Body of pancreas (tissue), 4 donors: ENCODE results near the gene SCMH1. TPM values are rescaled to one million over a fixed set of nuclear protein-coding genes. Genes with fewer than 3 reads are reported as not detected.

Source experiments
- ATAC-seq: fragments of 150-250 bp; one replicate; pipeline ENCODE4 v1.9.1; 2016
- DNase-seq, 4 donors: peaks; one replicate each; pipeline ENCODE4 v3.0.0-alpha.2; 2019
- H3K27ac ChIP-seq, 4 donors: fragments of 200-600 bp; sonication (generic); 1 replicate in 3 of 4; 2 replicates in 1 of 4; pipeline versions ENCODE4 v1.5.1 to v1.6.1; 2016 to 2019; ENCODE audit warnings: mild to moderate bottlenecking in 1 of 4, mixed read lengths in 1 of 4, moderate library complexity in 1 of 4
- H3K27me3 ChIP-seq, 2 donors: fragments of 200-600 bp; sonication (generic); one replicate each; pipeline ENCODE4 v1.6.0; 2016; ENCODE audit warnings: mild to moderate bottlenecking in 1 of 2
- H3K36me3 ChIP-seq, 2 donors: fragments of 200-600 bp; sonication (generic); replicated peaks in 1 of 2; 2 replicates each; pipeline ENCODE4 v1.5.1; 2016; ENCODE audit warnings: low read depth in 2 of 2; ENCODE audit not compliant: insufficient read depth in 1 of 2
- H3K4me1 ChIP-seq: fragments of 200-600 bp; sonication (generic); one replicate; pipeline ENCODE4 v1.6.0; 2016
- H3K4me3 ChIP-seq, 2 donors: fragments of 200-600 bp; sonication (generic); 1 replicate in 1 of 2; 2 replicates in 1 of 2; pipeline ENCODE4 v1.5.1; 2016 to 2019
- H3K9me3 ChIP-seq, 3 donors: fragments of 200-600 bp; sonication (generic); 1 replicate in 2 of 3; 2 replicates in 1 of 3; pipeline ENCODE4 v1.5.1; 2016
- POLR2A ChIP-seq, 3 donors: fragments of 450-650 bp; IDR thresholded peaks; one replicate each; pipeline ENCODE4 v1.6.1; 2016; ENCODE audit warnings: antibody characterized with exemption in 3 of 3, mild to moderate bottlenecking in 2 of 3
- WGBS, 2 donors: methylation state at CpG; one replicate each; pipeline ENCODE4 v1.1.5; 2017; 5-methylcytosine and 5-hydroxymethylcytosine counted together
- intact Hi-C: fragments of 100-400 bp; cut with DNase I; formaldehyde crosslinking; loops from one replicate; pipeline ENCODE4 v1.15.1; 2023
- total RNA-seq, 2 donors: library from RNA; depleted of rRNA; stranded (reverse); fragments of >200 nt; gene quantifications; one replicate each; pipeline ENCODE4 v1.1.0, GENCODE V29; 2016
- TF ChIP-seq, protein P1 (sequence below), 7 experiments: fragments of 450-650 bp in 4 of 7; fragments of 200-600 bp in 3 of 7; sonication (generic) in 3 of 7; IDR thresholded peaks; one replicate each; pipeline ENCODE4 v1.5.1; 2016 to 2019; ENCODE audit warnings: antibody characterized with exemption in 7 of 7

SCMH1 gene
- total RNA-seq, 2 donors from 2014 or later = 25.4 to 33.3 TPM

DNA sequence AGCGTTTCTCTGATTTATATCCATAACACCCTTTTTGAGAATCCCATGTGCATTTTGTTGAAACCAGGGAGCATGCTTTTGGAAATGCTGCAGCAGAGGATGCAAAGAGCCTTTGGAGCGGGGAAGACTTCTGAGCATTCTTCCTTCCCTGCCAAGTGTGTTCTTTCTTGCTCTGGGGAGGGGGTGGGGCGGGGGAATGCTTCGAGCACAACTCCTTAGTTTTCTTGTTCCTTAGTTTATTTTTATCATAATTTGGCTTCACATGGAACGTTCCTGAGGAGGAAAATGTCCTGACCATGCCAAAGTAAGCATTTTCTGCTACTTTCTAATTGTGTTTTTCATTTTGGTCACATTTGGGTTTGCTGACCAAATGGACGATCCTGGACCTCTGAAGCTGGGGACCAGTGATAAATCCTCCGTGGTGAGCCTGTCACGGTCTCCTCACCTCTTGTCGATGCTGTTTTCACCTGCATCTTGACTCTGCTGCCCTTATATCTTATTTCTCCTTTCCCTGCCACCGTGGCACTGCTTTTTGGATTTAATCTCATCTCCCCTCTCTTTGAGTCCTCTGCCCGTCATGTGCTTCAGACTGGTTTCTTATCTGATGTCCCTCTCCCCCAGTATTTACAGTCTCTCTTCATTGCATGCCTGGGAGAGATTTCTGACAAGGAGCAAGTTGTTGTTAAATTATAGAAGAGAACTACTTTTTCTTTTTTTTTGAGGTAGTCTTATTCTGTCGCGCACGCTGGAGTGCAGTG, 260.2 kb downstream of the SCMH1 start:
- 77 to 80% methylated on average over 14 of the region's 14 CpGs for WGBS, 2 donors
- intact Hi-C loops = no loop called here
- H3K9me3 ChIP-seq = no peaks in the 10 kb centered on the region
- H3K27me3 ChIP-seq = no peaks in the 10 kb centered on the region
- TF ChIP-seq POLR2A (IDR thresholded peaks at IDR 0.05) = no peak
- TF ChIP-seq, protein P1, sequence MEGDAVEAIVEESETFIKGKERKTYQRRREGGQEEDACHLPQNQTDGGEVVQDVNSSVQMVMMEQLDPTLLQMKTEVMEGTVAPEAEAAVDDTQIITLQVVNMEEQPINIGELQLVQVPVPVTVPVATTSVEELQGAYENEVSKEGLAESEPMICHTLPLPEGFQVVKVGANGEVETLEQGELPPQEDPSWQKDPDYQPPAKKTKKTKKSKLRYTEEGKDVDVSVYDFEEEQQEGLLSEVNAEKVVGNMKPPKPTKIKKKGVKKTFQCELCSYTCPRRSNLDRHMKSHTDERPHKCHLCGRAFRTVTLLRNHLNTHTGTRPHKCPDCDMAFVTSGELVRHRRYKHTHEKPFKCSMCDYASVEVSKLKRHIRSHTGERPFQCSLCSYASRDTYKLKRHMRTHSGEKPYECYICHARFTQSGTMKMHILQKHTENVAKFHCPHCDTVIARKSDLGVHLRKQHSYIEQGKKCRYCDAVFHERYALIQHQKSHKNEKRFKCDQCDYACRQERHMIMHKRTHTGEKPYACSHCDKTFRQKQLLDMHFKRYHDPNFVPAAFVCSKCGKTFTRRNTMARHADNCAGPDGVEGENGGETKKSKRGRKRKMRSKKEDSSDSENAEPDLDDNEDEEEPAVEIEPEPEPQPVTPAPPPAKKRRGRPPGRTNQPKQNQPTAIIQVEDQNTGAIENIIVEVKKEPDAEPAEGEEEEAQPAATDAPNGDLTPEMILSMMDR (IDR thresholded peaks at IDR 0.05) = no peak
- no peak overlapping the region for H3K27ac ChIP-seq
- peaks cover 40% of the 10 kb centered on the region for H3K4me1 ChIP-seq
- no peak for DNase-seq
- no peak for ATAC-seq
- no peak overlapping the region for H3K4me3 ChIP-seq
- no peaks in the 10 kb centered on the region for H3K36me3 ChIP-seq

DNA sequence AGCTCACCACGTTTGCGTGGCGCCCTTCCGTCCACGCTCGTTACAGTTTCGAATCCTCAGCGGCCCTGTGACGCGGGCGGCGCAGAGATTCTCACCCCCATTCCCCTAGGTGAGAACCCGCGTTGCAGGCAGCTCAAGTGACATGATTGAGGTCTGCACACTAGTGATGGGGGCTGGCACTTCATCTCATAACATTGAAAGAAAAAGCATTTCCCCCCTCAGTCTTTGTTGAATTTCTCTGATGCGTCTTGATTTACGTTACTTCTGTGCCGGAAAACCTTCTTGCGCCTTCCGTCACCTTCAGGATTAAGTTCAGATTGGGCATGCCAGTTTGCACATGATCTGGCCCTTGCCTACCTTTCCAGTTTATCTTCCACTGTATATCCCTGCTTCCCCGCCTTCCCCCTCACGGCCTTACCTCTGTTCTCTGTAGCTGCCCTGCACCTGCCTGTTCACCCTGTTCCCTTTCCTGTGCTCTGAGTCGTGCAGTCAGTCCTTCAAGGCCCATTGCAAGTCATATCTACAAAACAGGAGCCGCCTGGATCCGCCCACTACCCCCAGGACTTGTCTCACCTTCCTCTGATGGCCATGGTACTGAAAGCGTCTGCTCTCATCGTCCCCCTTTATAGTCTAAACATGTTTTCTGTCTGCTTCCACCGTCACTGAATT, 261.5 kb downstream of the SCMH1 start:
- Histone ChIP-seq H3K36me3 (no peaks in the 10 kb centered on the region), H3K4me3 (peak overlapping the region; percentile 19 to 28), H3K4me1 (peaks cover 27% of the 10 kb centered on the region), H3K27me3 (no peaks in the 10 kb centered on the region), H3K9me3 (no peaks in the 10 kb centered on the region), H3K27ac (peak overlapping the region; percentile 50 to 96 (median 92))
- DNase-seq (peak; percentile 19 to 29 (median 26)), ATAC-seq (no peak)
- TF ChIP-seq POLR2A (IDR thresholded peaks at IDR 0.05) = peak in 1 of 3 donors; percentile 31
- TF ChIP-seq, protein P1 (IDR thresholded peaks at IDR 0.05) = no peak
- intact Hi-C loops = no loop called here
- WGBS, 2 donors = 27 to 50% methylated on average over 21 to 27 of the region's 27 CpGs

DNA sequence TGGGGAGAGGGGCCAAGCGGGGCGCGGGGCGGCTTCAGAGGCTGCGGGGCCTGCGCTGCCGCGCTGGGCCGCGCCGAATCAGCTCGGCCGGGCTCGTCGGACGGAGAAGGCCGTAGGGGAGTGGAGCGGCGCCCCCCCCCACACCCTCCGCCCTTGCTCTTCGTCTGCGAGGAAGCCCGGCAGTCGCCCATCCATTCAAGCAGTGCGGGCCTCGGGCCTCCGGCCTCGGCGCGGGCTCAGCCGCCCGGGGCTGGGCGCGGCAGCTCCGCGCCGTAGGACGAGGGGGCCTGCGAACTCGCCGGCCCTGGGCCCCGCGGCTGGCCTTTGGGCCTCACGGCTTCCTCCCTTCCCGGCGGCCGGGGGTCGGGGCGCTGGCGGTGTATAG, 262.0 kb downstream of the SCMH1 start:
- H3K9me3 ChIP-seq = no peaks in the 10 kb centered on the region
- no peaks in the 10 kb centered on the region for H3K27me3 ChIP-seq
- peak overlapping the region; percentile 50 to 96 (median 92) for H3K27ac ChIP-seq
- ATAC-seq (peak; percentile 40), DNase-seq (no peak)
- WGBS, 2 donors = 1% methylated on average over 42 of the region's 50 CpGs; no CpG with 5 or more reads in 1 of the 2 donors
- TF ChIP-seq, protein P1 (IDR thresholded peaks at IDR 0.05) = no peak
- no peak for TF ChIP-seq POLR2A (IDR thresholded peaks at IDR 0.05)
- no peaks in the 10 kb centered on the region for H3K36me3 ChIP-seq
- H3K4me3 ChIP-seq = peak overlapping the region; percentile 19 to 28
- intact Hi-C loops = no loop called here
- H3K4me1 ChIP-seq = peaks cover 22% of the 10 kb centered on the region

DNA sequence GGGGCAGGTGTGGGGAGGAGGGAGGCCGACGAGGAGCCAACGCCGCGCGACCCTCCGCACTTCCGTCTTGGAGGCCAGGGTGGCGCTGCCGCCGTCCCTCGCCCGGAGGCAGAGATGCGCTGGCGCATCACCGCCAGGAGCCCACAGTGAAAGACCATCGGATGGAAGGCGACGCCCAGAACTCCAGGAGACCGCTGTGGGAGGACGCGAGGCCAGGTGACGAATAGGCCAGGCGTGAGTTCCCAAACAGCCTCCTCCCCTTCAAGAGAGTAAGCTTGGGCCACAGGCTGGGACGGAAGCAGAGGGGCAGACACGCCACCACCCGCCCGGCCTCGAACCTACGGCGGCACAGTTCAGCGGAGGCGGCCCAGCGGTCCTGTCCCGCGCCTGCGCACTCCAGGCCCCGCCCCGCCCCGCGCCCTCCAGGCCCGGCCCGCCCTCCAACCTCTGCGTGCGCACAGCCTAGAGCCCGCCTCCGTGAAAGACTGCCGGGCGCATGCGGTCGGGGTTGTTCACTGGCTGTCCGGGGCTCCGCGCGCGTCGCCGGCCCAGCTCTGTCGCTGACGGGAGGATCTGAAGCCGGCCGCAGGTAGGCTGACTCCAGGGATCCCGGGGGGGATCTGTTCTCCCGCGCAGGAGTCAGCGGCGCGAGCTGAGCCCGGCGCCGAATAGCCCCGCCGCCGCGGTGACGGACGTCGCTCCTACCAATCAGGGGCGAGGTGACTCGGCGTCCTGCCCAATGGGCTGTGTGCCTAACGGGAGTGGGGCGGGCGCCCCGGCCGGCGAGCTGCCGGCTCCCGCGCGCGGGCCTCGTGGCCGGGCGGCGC, 262.7 kb downstream of the SCMH1 start, which contains the start of gene CTPS1:
CTPS1 (plus strand) TSS at position 456 of the 827 bp plus-strand sequence. CDS start 3,595 bp downstream, outside the sequence.
- Histone ChIP-seq H3K4me1 (peaks cover 22% of the 10 kb centered on the region), H3K27ac (peak within 1 kb of the TSS; percentile 50 to 96 (median 92)), H3K36me3 (no peaks in the 10 kb centered on the region), H3K4me3 (peak within 1 kb of the TSS; percentile 28 to 70), H3K9me3 (no peaks in the 10 kb centered on the region), H3K27me3 (no peaks in the 10 kb centered on the region)
- peak; percentile 36 to 72 (median 72) for TF ChIP-seq POLR2A (IDR thresholded peaks at IDR 0.05)
- TF ChIP-seq, protein P1 (IDR thresholded peaks at IDR 0.05) = peak in 3 of 7 experiments; percentile 8 to 16 (median 12)
- WGBS, 2 donors = 1% methylated on average over 93 of the region's 96 CpGs; no CpG with 5 or more reads in 1 of the 2 donors
- peak; percentile 94 to 97 (median 96) for DNase-seq
- intact Hi-C loops = no loop called here
- ATAC-seq = peak; percentile 95
